ENCODE measurements around the gene AGTR1. TPM values are rescaled to one million over a fixed set of nuclear protein-coding genes. Genes with fewer than 3 reads are reported as not detected.

The AGTR1 gene
- total RNA-seq, 2 donors from 2014 or later, result 3.3 to 13.0 TPM

GRCh38 chr3:148730676-148731075 lies 33.0 kb downstream of the AGTR1 start:
- Histone ChIP-seq H3K9me3 (no peaks in the 10 kb centered on the region), H3K27me3 (replicated peaks; ENCODE audit: insufficient read depth) (no peaks in the 10 kb centered on the region), H3K36me3 (no peaks in the 10 kb centered on the region), H3K27ac (no peak overlapping the region), H3K4me3 (no peak overlapping the region), H3K4me1 (replicated peaks) (no peaks in the 10 kb centered on the region)
- DNase-seq (ENCODE audit: low spot score), result no peak
- WGBS, result 81% methylated on average over 3 of the region's 3 CpGs
- TF ChIP-seq POLR2A (IDR thresholded peaks at IDR 0.05) (no peak), CTCF (IDR thresholded peaks at IDR 0.05) (no peak), POLR2AphosphoS5 (IDR thresholded peaks at IDR 0.05) (no peak)
- intact Hi-C loops (cut with DNase I), result no loop called here

GRCh38 chr3:148735597-148735996 lies 37.9 kb downstream of the AGTR1 start:
- H3K4me1 ChIP-seq (replicated peaks), result no peaks in the 10 kb centered on the region
- no peak overlapping the region for H3K27ac ChIP-seq
- no peak overlapping the region for H3K4me3 ChIP-seq
- no peaks in the 10 kb centered on the region for H3K27me3 ChIP-seq (replicated peaks; ENCODE audit: insufficient read depth)
- no peak for TF ChIP-seq POLR2A (IDR thresholded peaks at IDR 0.05)
- no peak for TF ChIP-seq POLR2AphosphoS5 (IDR thresholded peaks at IDR 0.05)
- TF ChIP-seq CTCF (IDR thresholded peaks at IDR 0.05), result no peak
- DNase-seq (ENCODE audit: low spot score), result no peak
- no peaks in the 10 kb centered on the region for H3K36me3 ChIP-seq
- intact Hi-C loops (cut with DNase I), result no loop called here
- H3K9me3 ChIP-seq, result no peaks in the 10 kb centered on the region
- 40% methylated on average over 2 of the region's 2 CpGs for WGBS

- Histone ChIP-seq H3K27me3 (replicated peaks; ENCODE audit: insufficient read depth) (no peaks in the 10 kb centered on the region), H3K36me3 (no peaks in the 10 kb centered on the region), H3K9me3 (no peaks in the 10 kb centered on the region), H3K4me1 (replicated peaks) (no peaks in the 10 kb centered on the region), H3K4me3 (no peak overlapping the region), H3K27ac (no peak overlapping the region)
- TF ChIP-seq POLR2AphosphoS5 (IDR thresholded peaks at IDR 0.05), result no peak
- no peak for TF ChIP-seq CTCF (IDR thresholded peaks at IDR 0.05)
- TF ChIP-seq POLR2A (IDR thresholded peaks at IDR 0.05), result no peak
- 68% methylated on average over 3 of the region's 3 CpGs for WGBS
- intact Hi-C loops (cut with DNase I), result no loop called here
- no peak for DNase-seq (ENCODE audit: low spot score)
Measured at GRCh38 chr3:148736086-148736485, 38.4 kb downstream of the AGTR1 start.

- Histone ChIP-seq H3K27ac (no peak overlapping the region), H3K4me1 (replicated peaks) (no peaks in the 10 kb centered on the region), H3K27me3 (replicated peaks; ENCODE audit: insufficient read depth) (no peaks in the 10 kb centered on the region), H3K9me3 (no peaks in the 10 kb centered on the region), H3K36me3 (no peaks in the 10 kb centered on the region), H3K4me3 (no peak overlapping the region)
- intact Hi-C loops (cut with DNase I), result no loop called here
- WGBS, result 84% methylated on average over 2 of the region's 2 CpGs
- no peak for TF ChIP-seq CTCF (IDR thresholded peaks at IDR 0.05)
- TF ChIP-seq POLR2AphosphoS5 (IDR thresholded peaks at IDR 0.05), result no peak
- no peak for TF ChIP-seq POLR2A (IDR thresholded peaks at IDR 0.05)
- DNase-seq (ENCODE audit: low spot score), result no peak
Measured at GRCh38 chr3:148737104-148737530, 39.4 kb downstream of the AGTR1 start.

GRCh38 chr3:148739720-148740119 lies 42.0 kb downstream of the AGTR1 start:
- no peak overlapping the region for H3K27ac ChIP-seq
- H3K36me3 ChIP-seq, result no peaks in the 10 kb centered on the region
- no peak for DNase-seq (ENCODE audit: low spot score)
- no peaks in the 10 kb centered on the region for H3K9me3 ChIP-seq
- intact Hi-C loops (cut with DNase I), result no loop called here
- 100% methylated on average over 1 of the region's 1 CpG for WGBS
- no peaks in the 10 kb centered on the region for H3K27me3 ChIP-seq (replicated peaks; ENCODE audit: insufficient read depth)
- H3K4me3 ChIP-seq, result no peak overlapping the region
- TF ChIP-seq POLR2A (IDR thresholded peaks at IDR 0.05) (no peak), POLR2AphosphoS5 (IDR thresholded peaks at IDR 0.05) (no peak), CTCF (IDR thresholded peaks at IDR 0.05) (no peak)
- no peaks in the 10 kb centered on the region for H3K4me1 ChIP-seq (replicated peaks)

Measured in prostate gland (tissue), 2 donors.